GM23248 (cell line): ENCODE measurements around the gene PARD3B.

ENCODE experiments used
- EZH2 ChIP-seq: fragments of 200-600 bp; sonication (generic); IDR thresholded peaks from 2 replicates; pipeline ENCODE4 v1.6.1; 2018; ENCODE audit warnings: antibody characterized with exemption, mild to moderate bottlenecking; ENCODE audit not compliant: insufficient read depth, poor library complexity, severe bottlenecking
- EZH2phosphoT487 ChIP-seq: fragments of 200-600 bp; sonication (generic); IDR thresholded peaks from 2 replicates; pipeline ENCODE4 v1.6.1; 2018; ENCODE audit warnings: antibody characterized with exemption, moderate library complexity, mild to moderate bottlenecking, low read depth; ENCODE audit not compliant: insufficient read depth

- TF ChIP-seq EZH2 (no peak), EZH2phosphoT487 (no peak)
Observed at GRCh38 chr2:205141381-205141780, 596.1 kb downstream of the PARD3B start.
